SW 1271 (cell line): ENCODE data around the gene CRAMP1.

Experiments used
- DNase-seq, 2 experiments: peaks; one replicate each; lab custom pipeline; 2025; lab: John Stamatoyannopoulos, UW

The CRAMP1 gene

GRCh38 chr16:1596516-1596915 lies 15.6 kb upstream of the CRAMP1 start:
- no peak for DNase-seq

DNA sequence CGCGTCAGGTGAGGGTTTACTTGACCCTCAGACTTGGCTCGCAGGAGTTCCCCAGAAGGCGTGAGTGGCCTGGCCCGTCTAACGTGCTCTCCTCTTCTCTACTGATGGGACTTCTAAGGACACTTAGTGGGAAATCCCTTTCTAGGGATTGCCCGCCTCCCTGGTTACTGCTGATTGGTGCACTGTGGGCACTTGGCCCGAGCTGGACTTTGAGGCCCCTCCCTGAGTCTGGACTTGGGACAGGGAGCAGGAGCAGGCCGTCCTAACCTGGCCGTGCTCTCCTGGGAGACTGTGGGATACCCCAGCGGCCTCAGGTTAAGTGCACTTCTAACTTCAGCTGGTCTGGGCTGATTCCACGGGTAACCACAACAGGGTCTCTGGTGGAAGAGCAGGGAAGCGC lies 15.0 kb upstream of the CRAMP1 start:
- no peak for DNase-seq

DNA sequence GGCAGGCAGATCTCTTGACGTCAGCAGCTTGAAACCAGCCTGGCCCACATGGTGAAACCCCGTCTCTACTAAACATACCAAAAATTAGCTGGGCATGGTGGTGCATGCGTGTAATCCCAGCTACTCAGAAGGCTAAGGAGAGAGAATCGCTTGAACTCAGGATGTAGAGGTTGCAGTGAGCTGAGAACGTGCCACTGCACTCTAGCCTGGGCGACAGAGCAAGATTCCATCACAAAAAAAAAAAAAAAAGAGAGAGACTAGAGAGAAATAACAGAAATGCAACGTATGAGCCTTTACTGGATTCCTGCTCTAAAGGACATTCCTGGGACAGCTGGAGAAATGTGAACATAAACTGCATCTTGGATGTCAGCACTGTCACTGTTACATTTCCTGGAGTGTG lies 11.1 kb upstream of the CRAMP1 start:
- DNase-seq = no peak

- no peak for DNase-seq
These were observed 10.7 kb upstream of the CRAMP1 start for GRCh38 chr16:1601489-1601888.

DNA sequence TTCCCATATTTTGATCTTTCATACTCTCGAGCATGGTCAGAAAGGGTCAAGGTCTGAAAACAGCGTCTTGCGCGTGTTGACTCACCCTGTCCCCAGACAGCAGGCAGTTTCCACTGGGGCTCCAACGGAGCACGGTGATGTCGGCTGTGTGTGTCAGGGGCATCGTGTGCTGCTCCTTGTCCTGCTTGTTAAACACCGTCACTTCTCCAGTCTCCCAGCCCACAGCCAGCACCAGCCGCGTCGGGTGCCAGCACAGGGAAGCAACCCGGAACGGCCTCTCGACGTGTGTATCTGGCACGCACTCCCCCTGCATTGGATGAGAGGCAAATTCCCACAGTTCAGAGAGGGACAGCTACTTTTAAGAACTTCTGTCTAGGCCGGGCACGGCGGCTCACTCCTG lies 9.9 kb upstream of the CRAMP1 start:
- no peak for DNase-seq

DNA sequence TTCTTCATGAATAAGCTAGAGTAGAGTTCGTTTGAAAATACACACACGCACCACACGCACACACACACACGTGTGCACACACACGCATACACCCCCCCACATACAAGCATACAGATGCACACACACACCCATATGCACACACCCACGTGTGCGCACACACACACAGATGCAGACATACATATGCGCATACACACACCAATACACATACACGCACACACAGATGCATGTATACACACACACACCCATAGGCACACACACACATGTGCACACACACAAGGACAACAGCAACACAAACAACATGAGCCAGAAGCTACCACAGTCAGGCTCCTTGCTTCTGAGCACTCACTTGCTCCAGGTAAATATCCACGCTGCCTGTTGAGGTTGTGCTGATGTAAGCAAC lies 5.4 kb upstream of the CRAMP1 start:
- DNase-seq = no peak

DNA sequence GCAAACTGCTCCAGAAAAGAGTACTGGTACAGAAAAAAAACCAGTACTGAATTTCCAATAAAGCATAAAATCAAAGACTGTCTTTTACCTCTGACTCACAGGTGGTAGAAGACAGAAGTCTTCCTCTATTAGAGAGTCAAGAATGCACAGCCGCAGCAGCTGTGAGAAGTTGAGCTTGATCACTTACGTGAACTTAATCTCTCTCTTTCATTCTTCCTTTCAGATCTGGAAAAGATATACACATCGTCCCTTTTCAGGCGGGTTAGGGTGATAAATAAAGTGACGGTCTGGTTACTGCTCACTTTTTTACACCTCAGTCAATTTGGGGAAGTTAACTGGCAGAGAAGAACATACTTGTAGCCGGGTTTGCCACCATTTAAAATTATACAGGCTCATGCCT lies 4.2 kb upstream of the CRAMP1 start:
- DNase-seq = no peak

- DNase-seq = peak; percentile 55 to 80
These were observed 1.9 kb upstream of the CRAMP1 start for GRCh38 chr16:1610071-1610898.

DNA sequence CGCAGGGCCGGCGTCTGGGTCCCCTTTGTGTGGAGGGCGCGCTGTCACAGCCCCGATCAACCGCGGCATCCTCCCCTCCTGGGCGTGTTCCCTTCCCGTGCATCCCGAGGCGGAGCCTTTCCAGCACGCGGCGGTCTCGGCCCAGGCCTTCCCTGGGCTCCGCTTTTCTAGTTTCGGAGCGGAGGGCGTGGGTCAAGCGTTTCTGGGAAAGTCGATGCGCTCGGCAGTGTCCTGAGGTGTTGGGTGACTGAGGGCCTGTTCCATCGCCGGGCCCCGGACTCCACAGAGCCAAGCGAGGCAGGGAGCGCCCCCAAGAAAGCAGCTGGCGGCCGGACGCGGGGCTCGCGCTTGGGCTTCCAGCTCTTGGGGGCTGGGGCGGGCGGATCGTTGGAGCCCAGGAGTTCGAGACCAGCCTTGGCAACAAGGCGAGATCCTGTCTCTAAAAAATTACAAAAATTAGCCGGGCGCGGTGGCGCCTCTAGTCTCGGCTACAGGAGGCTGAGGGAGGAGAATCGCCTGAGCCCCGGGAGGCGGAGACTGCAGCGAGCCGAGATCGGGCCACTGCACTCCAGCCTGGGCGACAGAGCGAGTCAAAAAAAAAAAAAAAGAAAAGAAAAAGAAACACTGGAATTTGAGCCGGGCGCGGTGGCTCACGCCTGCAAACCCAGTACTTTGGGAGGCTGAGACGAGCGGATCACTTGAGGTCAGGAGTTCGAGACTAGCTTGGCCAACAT lies 1.1 kb upstream of the CRAMP1 start:
- DNase-seq = no peak

- no peak for DNase-seq
These were observed 1.1 kb downstream of the CRAMP1 start for GRCh38 chr16:1613211-1613622.

DNA sequence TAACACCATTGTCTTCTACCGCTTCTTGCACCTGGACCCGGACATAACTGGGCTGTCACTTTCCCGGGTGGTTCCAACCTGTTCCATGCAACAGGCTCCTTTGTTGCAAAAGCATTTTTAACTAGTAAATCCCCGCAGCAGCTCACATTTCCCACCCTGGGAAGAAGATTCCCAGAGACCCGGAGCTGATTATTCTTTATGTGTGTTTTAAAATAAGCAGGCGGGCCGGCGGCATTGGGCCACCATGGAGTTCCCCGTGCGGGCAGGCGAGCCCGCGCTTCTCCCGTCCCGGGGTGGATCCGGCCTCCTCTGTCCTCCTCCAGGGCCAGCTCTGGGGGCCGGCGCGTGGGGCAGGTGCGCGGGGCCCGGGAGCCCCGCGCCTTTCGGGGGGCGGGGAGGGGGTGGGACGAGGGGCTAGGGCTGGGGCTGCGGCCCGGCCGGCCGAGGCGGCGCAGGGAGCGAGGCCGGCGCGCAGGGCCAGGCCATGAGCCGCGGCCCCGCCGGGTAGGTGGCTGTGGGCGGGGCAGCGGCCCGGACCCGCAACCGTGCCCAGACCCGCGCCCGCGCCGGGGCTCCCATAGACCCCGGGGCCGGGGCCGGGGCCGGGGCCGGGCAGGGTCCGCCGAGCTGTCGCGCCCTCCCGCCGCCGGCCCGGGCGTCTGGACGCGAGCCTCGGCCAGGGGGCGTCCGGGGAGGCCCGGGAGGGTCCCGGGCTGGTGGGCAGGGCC lies 1.7 kb downstream of the CRAMP1 start:
- DNase-seq = no peak

DNA sequence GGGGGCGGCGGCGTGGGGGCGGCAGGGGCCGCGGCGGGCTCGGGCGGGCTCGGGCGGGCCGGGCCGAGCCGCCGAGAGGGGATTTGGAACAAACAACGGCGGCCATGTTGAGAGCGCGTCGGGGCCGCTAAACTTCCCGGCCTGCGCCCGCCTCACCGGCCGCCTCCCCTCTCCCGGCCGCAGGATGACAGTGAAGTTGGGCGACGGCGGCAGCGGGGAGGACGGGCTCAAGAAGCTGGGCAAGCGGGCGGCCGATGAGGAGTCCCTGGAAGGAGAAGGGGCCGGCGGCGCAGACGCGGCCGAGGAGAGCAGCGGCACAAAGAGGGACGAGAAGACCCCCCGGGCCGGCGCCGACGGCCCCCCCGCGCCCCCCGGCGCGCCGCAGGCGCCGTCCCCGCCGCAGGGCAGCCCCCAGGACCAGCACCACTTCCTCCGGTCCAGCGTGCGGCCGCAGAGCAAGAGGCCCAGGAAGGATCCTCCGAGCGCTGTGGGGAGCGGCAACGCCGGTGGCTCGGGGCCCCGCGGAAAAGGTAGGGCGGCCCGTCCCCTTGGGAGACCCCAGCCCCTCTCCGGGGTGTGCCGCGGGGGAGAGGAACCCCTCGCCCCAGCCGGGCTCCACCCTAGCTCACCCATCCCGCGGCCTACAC lies 2.4 kb downstream of the CRAMP1 start:
- no peak for DNase-seq

GRCh38 chr16:1615761-1616160 lies 3.6 kb downstream of the CRAMP1 start:
- no peak for DNase-seq

DNA sequence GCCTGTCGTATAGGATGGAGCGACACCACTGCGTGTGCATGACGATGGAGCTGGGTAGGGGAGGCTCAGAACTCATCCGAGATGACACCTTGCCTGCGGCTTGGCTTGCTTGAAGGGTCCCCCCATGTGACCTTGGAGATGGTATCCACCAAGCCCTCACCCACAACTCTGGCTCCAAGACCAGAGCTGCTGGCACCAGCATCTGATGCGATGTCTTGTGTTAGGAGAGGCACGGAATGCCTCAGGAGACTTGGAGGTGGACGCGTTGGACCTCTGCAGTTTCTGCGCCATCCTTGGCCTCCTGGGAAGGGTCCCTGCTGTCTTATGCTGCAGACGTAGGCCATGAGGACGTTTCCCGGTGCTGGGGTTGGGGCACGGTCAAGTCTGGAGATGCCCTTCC lies 7.8 kb downstream of the CRAMP1 start:
- no peak for DNase-seq

DNA sequence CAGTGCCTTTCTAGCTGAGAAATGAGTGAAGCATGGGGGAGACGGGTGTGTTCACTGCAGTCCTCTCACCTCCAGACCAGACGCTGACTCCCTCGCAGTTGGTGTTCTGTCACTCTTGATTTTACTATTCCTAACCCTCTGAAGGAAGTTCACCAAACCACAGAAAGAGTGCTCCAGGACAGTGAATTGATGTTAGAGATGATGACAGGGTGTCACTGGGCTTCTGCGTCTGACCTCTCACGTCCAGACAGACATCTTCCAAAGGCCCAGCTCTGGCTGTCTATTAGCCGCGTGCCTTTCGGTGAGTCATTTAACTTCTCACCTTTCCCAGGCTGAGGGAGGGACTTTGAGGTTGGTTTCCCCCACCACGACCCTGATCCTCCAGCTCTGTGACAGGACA lies 8.2 kb downstream of the CRAMP1 start:
- no peak for DNase-seq

- DNase-seq = no peak
These were observed 9.7 kb downstream of the CRAMP1 start for GRCh38 chr16:1621851-1622250.

GRCh38 chr16:1626327-1626726 lies 14.2 kb downstream of the CRAMP1 start:
- DNase-seq = no peak

DNA sequence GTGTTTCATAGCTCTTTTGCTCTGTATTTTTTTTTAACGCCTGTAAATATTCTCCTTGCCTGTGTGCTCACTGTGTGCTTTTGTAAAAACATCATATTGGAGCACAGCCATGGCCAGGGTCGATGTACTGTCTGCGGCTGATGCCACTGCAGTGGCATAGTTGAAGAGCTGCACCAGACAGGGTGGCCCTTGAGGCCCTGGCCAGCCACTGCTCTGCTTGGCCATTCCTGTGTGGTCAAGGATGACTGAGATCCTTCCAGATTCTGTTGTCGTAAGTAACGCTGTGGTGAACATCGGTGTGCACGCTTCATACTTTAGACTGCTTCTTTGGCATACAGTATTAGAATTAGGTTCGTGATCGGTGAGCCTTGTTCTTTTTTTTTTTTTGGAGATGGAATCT lies 14.6 kb downstream of the CRAMP1 start:
- DNase-seq = no peak

- no peak for DNase-seq
These were observed 18.5 kb downstream of the CRAMP1 start for GRCh38 chr16:1630450-1631213.

GRCh38 chr16:1631230-1631629 lies 19.1 kb downstream of the CRAMP1 start:
- DNase-seq = no peak

DNA sequence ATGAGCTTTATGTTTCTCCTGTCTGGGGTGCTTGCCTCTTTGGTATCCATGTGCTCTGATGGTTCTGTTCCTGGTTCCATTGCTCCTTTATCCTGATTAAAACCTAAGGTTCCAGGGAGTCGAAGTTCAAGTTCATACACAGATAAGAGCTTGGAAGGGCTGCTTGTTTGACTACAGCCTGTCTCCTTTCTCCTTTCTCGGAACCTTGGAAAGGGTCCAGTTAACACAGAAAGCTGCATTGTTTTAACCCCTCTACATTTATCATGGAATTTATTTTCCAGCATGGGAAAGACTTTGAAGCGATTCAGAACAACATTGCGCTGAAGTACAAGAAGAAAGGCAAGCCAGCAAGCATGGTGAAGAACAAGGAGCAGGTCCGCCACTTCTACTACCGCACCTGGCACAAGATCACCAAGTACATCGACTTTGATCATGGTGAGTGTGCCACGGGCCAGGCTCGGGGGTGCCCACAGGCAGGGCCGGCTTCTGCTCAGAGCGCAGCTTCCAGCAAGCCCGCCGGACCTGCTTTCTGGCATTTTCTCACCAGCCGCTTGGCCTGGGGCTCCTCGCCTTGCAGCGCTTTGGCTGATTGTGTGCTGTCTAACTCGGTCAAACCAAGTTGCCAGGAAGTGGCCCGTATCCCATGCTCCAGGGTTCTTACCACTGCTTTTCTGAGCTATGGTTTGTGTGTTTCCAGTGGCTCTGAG lies 19.9 kb downstream of the CRAMP1 start:
- no peak for DNase-seq
